PC-3 (cell line): ENCODE measurements around the gene ZNF117.
"Not testable (repeated sequence)": the region's sequence is repeated elsewhere in the genome, so short reads cannot be mapped to it uniquely, and the experiment has no call there.

Source experiments
- CTCF ChIP-seq: fragments of 300-600 bp; sonication (generic); conservative IDR thresholded peaks from 2 replicates; pipeline ENCODE4 v1.5.1; 2017; ENCODE audit warnings: antibody characterized with exemption, low read depth, mild to moderate bottlenecking, low read length
- EZH2 ChIP-seq: fragments of 300-600 bp; sonication (generic); IDR thresholded peaks from one replicate; pipeline ENCODE4 v1.6.1; 2017; ENCODE audit warnings: antibody characterized with exemption, mild to moderate bottlenecking, low read length; ENCODE audit not compliant: unreplicated experiment
- EZH2phosphoT487 ChIP-seq: fragments of 300-600 bp; sonication (generic); IDR thresholded peaks from 2 replicates; pipeline ENCODE4 v1.6.1; 2018; ENCODE audit warnings: mild to moderate bottlenecking, antibody characterized with exemption, low read length, borderline replicate concordance

GRCh38 chr7:64940021-64940420, 50.8 kb downstream of the ZNF117 start:
- not testable (repeated sequence) for TF ChIP-seq CTCF, EZH2, EZH2phosphoT487
